Measurements from ENCODE around the gene SDHAF1.
"Not testable (repeated sequence)": the region's sequence is repeated elsewhere in the genome, so short reads cannot be mapped to it uniquely, and the experiment has no call there.

SDHAF1 gene

GRCh38 chr19:36025541-36025940, 30.6 kb downstream of the SDHAF1 start:
- no peak for DNase-seq

- no peak for DNase-seq
Measured at GRCh38 chr19:36026091-36026876, 31.3 kb downstream of the SDHAF1 start.

GRCh38 chr19:36027696-36028095, 32.7 kb downstream of the SDHAF1 start:
- DNase-seq, result no peak

- DNase-seq, result no peak
Measured at GRCh38 chr19:36028313-36029041, 33.5 kb downstream of the SDHAF1 start.

- DNase-seq, result no peak
Measured at GRCh38 chr19:36030264-36031148, 35.5 kb downstream of the SDHAF1 start.

GRCh38 chr19:36031308-36031707, 36.3 kb downstream of the SDHAF1 start:
- DNase-seq, result no peak

GRCh38 chr19:36032251-36033104, 37.5 kb downstream of the SDHAF1 start, which contains the start of gene CLIP3:
CLIP3 (minus strand) TSS chr19:36032873; CDS start chr19:36032357, 516 bp downstream.
- peak; percentile 26 for DNase-seq

GRCh38 chr19:36040495-36040894, 45.5 kb downstream of the SDHAF1 start:
- DNase-seq, result no peak

GRCh38 chr19:36041092-36041491, 46.1 kb downstream of the SDHAF1 start:
- not testable (repeated sequence) for DNase-seq

- no peak for DNase-seq
Measured at GRCh38 chr19:36041831-36042230, 46.8 kb downstream of the SDHAF1 start.

- DNase-seq, result no peak
Measured at GRCh38 chr19:36043952-36044351, 49.0 kb downstream of the SDHAF1 start.
